Measurements from ENCODE around the gene AP4S1. TPM values are rescaled to one million over a fixed set of nuclear protein-coding genes. Genes with fewer than 3 reads are reported as not detected.

AP4S1 gene
- total RNA-seq, 6 donors from 2014 or later = 5.3 to 11.1 (median 6.7) TPM

DNA sequence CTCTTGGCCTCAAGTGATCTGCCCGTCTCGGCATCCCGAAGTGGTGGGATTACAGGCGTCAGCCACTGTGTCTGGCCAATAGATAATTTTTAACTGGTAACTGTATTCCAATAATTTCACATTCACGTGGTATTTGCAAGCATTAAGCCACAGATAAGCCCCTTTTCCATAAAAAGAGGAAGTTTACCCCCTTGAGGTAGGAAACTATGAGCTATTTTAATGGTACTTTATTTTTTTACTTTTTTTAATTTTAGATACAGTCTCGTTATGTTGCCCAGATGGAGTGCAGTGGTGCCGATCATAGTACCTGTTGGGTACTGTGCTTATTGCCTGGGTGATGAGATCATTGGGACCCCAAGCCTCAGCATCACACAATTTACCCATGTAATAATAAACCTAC, 42.9 kb upstream of the AP4S1 start:
- WGBS, 2 donors = 78 to 80% methylated on average over 7 of the region's 7 CpGs
- no peaks in the 10 kb centered on the region for H3K27me3 ChIP-seq
- no peak overlapping the region for H3K27ac ChIP-seq
- TF ChIP-seq EP300 (IDR thresholded peaks at IDR 0.05) (no peak), POLR2A (IDR thresholded peaks at IDR 0.05) (no peak)
- ATAC-seq (ENCODE audit: low FRiP score in 2 of 2) = no peak
- H3K9me3 ChIP-seq = no peaks in the 10 kb centered on the region
- H3K4me1 ChIP-seq = peaks cover 0 to 13% (median 4%) of the 10 kb centered on the region in 4 donors
- H3K4me3 ChIP-seq = no peak overlapping the region
- DNase-seq = no peak
- no peaks in the 10 kb centered on the region for H3K36me3 ChIP-seq

GRCh38 chr14:30983858-30984257, 41.6 kb upstream of the AP4S1 start:
- H3K4me3 ChIP-seq = no peak overlapping the region
- no peaks in the 10 kb centered on the region for H3K9me3 ChIP-seq
- TF ChIP-seq EP300 (IDR thresholded peaks at IDR 0.05) = no peak
- TF ChIP-seq CTCF (IDR thresholded peaks at IDR 0.05) = no peak
- no peak for TF ChIP-seq POLR2AphosphoS5 (IDR thresholded peaks at IDR 0.05)
- TF ChIP-seq POLR2A (IDR thresholded peaks at IDR 0.05) = no peak
- ATAC-seq (ENCODE audit: low FRiP score in 2 of 2) (no peak), DNase-seq (no peak)
- H3K27ac ChIP-seq = no peak overlapping the region
- peaks cover 2 to 13% (median 4%) of the 10 kb centered on the region in 4 donors for H3K4me1 ChIP-seq
- 92 to 93% methylated on average over 2 of the region's 2 CpGs for WGBS, 2 donors
- no peaks in the 10 kb centered on the region for H3K27me3 ChIP-seq
- no peaks in the 10 kb centered on the region for H3K36me3 ChIP-seq

DNA sequence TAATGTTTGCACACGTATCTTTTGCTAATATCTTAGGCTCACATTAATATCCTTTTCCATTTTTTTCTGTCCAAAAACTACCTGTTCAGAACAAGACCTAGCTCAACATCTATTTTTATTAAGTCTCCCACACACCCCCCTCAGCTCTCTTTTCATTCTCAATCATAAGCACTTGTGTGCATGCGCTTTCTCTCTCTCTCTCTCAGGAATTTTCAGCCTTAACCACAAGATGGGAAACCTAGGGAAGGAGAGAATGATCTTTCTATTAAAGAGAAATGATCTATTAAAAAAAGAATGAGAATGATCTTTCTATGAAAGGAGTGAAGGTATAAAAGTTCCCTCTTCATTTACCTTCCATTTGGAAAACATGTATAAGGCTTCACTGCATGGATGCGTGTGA, 39.7 kb upstream of the AP4S1 start:
- TF ChIP-seq POLR2AphosphoS5 (IDR thresholded peaks at IDR 0.05) = no peak
- no peak for TF ChIP-seq POLR2A (IDR thresholded peaks at IDR 0.05)
- TF ChIP-seq EP300 (IDR thresholded peaks at IDR 0.05) = no peak

GRCh38 chr14:30988509-30988908, 36.9 kb upstream of the AP4S1 start:
- Histone ChIP-seq H3K27me3 (no peaks in the 10 kb centered on the region), H3K27ac (no peak overlapping the region), H3K4me3 (no peak overlapping the region), H3K36me3 (no peaks in the 10 kb centered on the region), H3K4me1 (peaks cover 16 to 22% (median 19%) of the 10 kb centered on the region in 4 donors), H3K9me3 (no peaks in the 10 kb centered on the region)
- DNase-seq (no peak), ATAC-seq (ENCODE audit: low FRiP score in 2 of 2) (no peak)
- TF ChIP-seq EP300 (IDR thresholded peaks at IDR 0.05) (no peak), POLR2A (IDR thresholded peaks at IDR 0.05) (no peak), CTCF (IDR thresholded peaks at IDR 0.05) (no peak)

More for the DNA sequence above, 39.7 kb upstream of the AP4S1 start:
- Histone ChIP-seq H3K4me1 (peaks cover 2 to 9% (median 5%) of the 10 kb centered on the region in 4 donors), H3K36me3 (no peaks in the 10 kb centered on the region), H3K27me3 (no peaks in the 10 kb centered on the region), H3K4me3 (no peak overlapping the region), H3K9me3 (no peaks in the 10 kb centered on the region), H3K27ac (no peak overlapping the region)
- ATAC-seq (ENCODE audit: low FRiP score in 2 of 2) (no peak), DNase-seq (no peak)
- 89 to 95% methylated on average over 3 of the region's 3 CpGs for WGBS, 2 donors

DNA sequence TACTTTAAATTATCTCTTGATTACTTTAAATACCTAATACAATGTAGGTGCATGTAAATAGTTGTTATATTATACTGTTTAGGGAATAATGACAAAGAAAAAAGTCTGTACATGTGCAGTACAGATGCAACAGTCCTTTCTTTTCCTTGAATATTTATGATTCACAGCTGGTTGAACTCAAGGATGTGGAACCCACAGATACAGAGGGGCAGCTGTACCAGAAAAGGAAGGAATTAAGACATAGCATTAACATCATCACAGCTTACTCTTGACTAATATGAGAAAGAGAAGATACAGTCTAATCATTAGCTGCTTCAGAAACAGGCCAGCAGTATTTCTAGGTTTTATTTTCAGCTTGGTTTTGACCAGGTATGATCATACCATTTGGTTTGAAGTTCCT, 34.7 kb upstream of the AP4S1 start:
- H3K36me3 ChIP-seq = no peaks in the 10 kb centered on the region
- H3K9me3 ChIP-seq = no peaks in the 10 kb centered on the region
- DNase-seq (no peak), ATAC-seq (ENCODE audit: low FRiP score in 2 of 2) (no peak)
- no peak overlapping the region for H3K27ac ChIP-seq
- peaks cover 28 to 35% (median 34%) of the 10 kb centered on the region in 4 donors for H3K4me1 ChIP-seq
- no peaks in the 10 kb centered on the region for H3K27me3 ChIP-seq
- no peak for TF ChIP-seq CTCF (IDR thresholded peaks at IDR 0.05)
- no peak for TF ChIP-seq POLR2A (IDR thresholded peaks at IDR 0.05)
- TF ChIP-seq POLR2AphosphoS5 (IDR thresholded peaks at IDR 0.05) = no peak
- no peak for TF ChIP-seq EP300 (IDR thresholded peaks at IDR 0.05)
- no peak overlapping the region for H3K4me3 ChIP-seq

- TF ChIP-seq POLR2AphosphoS5 (IDR thresholded peaks at IDR 0.05) (no peak), EP300 (IDR thresholded peaks at IDR 0.05) (no peak), CTCF (IDR thresholded peaks at IDR 0.05) (no peak), POLR2A (IDR thresholded peaks at IDR 0.05) (no peak)
- Histone ChIP-seq H3K9me3 (no peaks in the 10 kb centered on the region), H3K4me3 (no peak overlapping the region), H3K36me3 (no peaks in the 10 kb centered on the region), H3K27ac (no peak overlapping the region), H3K4me1 (peaks cover 27 to 33% (median 33%) of the 10 kb centered on the region in 4 donors), H3K27me3 (no peaks in the 10 kb centered on the region)
- DNase-seq (no peak), ATAC-seq (ENCODE audit: low FRiP score in 2 of 2) (no peak)
- WGBS, 2 donors = 40 to 56% methylated on average over 2 of the region's 2 CpGs
These were observed 34.0 kb upstream of the AP4S1 start for GRCh38 chr14:30991408-30991807.
